Left ventricle myocardium inferior (tissue), 1 donor: ENCODE results near the gene KCNJ10. TPM values are rescaled to one million over a fixed set of nuclear protein-coding genes. Genes with fewer than 3 reads are reported as not detected.

Experiments used
- DNase-seq: peaks from one replicate; pipeline ENCODE4 v3.0.0-alpha.2; 2020
- H3K27ac ChIP-seq: fragments of 200-600 bp; replicated peaks from 2 replicates; pipeline ENCODE4 v1.8.0; 2021
- H3K27me3 ChIP-seq: fragments of 200-600 bp; 2 replicates; pipeline ENCODE4 v1.8.0; 2021; ENCODE audit warnings: low read depth
- H3K36me3 ChIP-seq: fragments of 200-600 bp; 2 replicates; pipeline ENCODE4 v1.8.0; 2021
- H3K4me1 ChIP-seq: fragments of 200-600 bp; 2 replicates; pipeline ENCODE4 v1.8.0; 2021
- H3K4me3 ChIP-seq: fragments of 200-600 bp; 2 replicates; pipeline ENCODE4 v1.8.0; 2021; ENCODE audit warnings: mild to moderate bottlenecking, moderate library complexity
- H3K9me3 ChIP-seq: fragments of 200-600 bp; replicated peaks from 2 replicates; pipeline ENCODE4 v1.8.0; 2021
- CTCF ChIP-seq: fragments of 200-600 bp; IDR thresholded peaks from 2 replicates; pipeline ENCODE4 v1.8.0; 2021; ENCODE audit warnings: antibody characterized with exemption, mild to moderate bottlenecking, borderline replicate concordance
- intact Hi-C: fragments of 100-400 bp; cut with micrococcal nuclease; formaldehyde crosslinking; loops from one replicate; pipeline ENCODE4 v1.11.0; 2022
- total RNA-seq: library from RNA; stranded (reverse); fragmentation: NEBNext Ultra II Directional; extraction: Animal tissue kit (Norgen Biotek cat#: 25700); gene quantifications from one replicate; pipeline ENCODE4 v1.2.1, GENCODE V29; 2021
- donor health status: DM: no; HTN: yes; CAD: no; lungs with severe emphysema.

KCNJ10 gene
- total RNA-seq, 1 donor from 2014 or later: not detected

- intact Hi-C loops: no loop called here
- peaks cover 25% of the 10 kb centered on the region for H3K4me1 ChIP-seq
- no peak for DNase-seq
- no peak overlapping the region for H3K27ac ChIP-seq
- no peak overlapping the region for H3K4me3 ChIP-seq
- no peaks in the 10 kb centered on the region for H3K36me3 ChIP-seq
- H3K9me3 ChIP-seq: no peaks in the 10 kb centered on the region
- H3K27me3 ChIP-seq: no peaks in the 10 kb centered on the region
- no peak for TF ChIP-seq CTCF
Measured at GRCh38 chr1:160022330-160023310, 47.3 kb downstream of the KCNJ10 start.

GRCh38 chr1:160021376-160022074, 48.4 kb downstream of the KCNJ10 start:
- Histone ChIP-seq H3K9me3 (no peaks in the 10 kb centered on the region), H3K27ac (no peak overlapping the region), H3K27me3 (no peaks in the 10 kb centered on the region), H3K4me3 (no peak overlapping the region), H3K4me1 (peaks cover 25% of the 10 kb centered on the region), H3K36me3 (no peaks in the 10 kb centered on the region)
- no peak for DNase-seq
- intact Hi-C loops: no loop called here
- no peak for TF ChIP-seq CTCF

GRCh38 chr1:160020196-160020595, 49.8 kb downstream of the KCNJ10 start:
- intact Hi-C loops: no loop called here
- no peaks in the 10 kb centered on the region for H3K27me3 ChIP-seq
- H3K4me1 ChIP-seq: peaks cover 23% of the 10 kb centered on the region
- no peak overlapping the region for H3K4me3 ChIP-seq
- H3K27ac ChIP-seq: no peak overlapping the region
- TF ChIP-seq CTCF: no peak
- no peaks in the 10 kb centered on the region for H3K9me3 ChIP-seq
- H3K36me3 ChIP-seq: no peaks in the 10 kb centered on the region
- DNase-seq: no peak

- no peak overlapping the region for H3K27ac ChIP-seq
- intact Hi-C loops: no loop called here
- TF ChIP-seq CTCF: no peak
Measured at GRCh38 chr1:160018900-160019299, 51.1 kb downstream of the KCNJ10 start.

GRCh38 chr1:160018347-160018746, 51.6 kb downstream of the KCNJ10 start:
- no peak overlapping the region for H3K4me3 ChIP-seq
- intact Hi-C loops: no loop called here
- no peak for DNase-seq
- no peaks in the 10 kb centered on the region for H3K27me3 ChIP-seq
- no peak overlapping the region for H3K27ac ChIP-seq
- H3K36me3 ChIP-seq: no peaks in the 10 kb centered on the region
- no peaks in the 10 kb centered on the region for H3K9me3 ChIP-seq
- peaks cover 4% of the 10 kb centered on the region for H3K4me1 ChIP-seq
- TF ChIP-seq CTCF: no peak

More at GRCh38 chr1:160018900-160019299, 51.1 kb downstream of the KCNJ10 start:
- H3K9me3 ChIP-seq: no peaks in the 10 kb centered on the region
- no peak overlapping the region for H3K4me3 ChIP-seq
- DNase-seq: no peak
- no peaks in the 10 kb centered on the region for H3K27me3 ChIP-seq
- peaks cover 10% of the 10 kb centered on the region for H3K4me1 ChIP-seq
- no peaks in the 10 kb centered on the region for H3K36me3 ChIP-seq
